ENCODE results near the gene SH3GL3.

DNA sequence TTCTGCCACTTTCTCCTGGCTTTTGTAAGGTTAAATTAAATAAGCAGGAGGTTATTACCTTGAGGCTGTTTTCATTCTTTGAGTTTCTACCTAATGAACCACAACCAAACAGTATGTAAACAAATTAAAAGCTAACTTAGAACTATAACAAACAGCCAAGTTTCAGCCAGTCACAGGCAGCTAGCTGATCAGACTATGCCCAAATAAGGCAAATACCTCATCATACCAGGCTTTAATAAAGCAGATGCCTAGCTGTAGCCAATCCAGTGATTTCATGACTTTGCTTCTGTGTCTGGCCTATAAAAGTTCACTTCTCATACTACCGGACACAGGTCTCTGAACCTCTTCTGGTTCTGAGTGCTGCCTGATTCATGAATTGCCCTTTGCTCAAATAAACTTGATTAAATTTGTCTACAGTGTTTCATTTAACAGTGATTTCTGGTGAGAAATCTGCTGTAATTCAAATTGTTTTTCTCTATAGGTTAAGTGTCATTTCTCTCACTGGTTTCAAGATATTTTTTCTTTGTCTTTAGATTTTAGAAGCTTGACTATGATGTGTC lies 24.2 kb downstream of the SH3GL3 start:
- no peak for TF ChIP-seq POLR2AphosphoS5 (IDR thresholded peaks at IDR 0.05; ENCODE audit: low read depth, low read length)
- TF ChIP-seq GLI4 (CRISPR knock-in tag; IDR thresholded peaks at IDR 0.05; ENCODE audit: borderline replicate concordance) = no peak
- TF ChIP-seq NR2C2 (CRISPR knock-in tag; IDR thresholded peaks at IDR 0.05; ENCODE audit: borderline replicate concordance) = no peak
- TF ChIP-seq E2F5 (CRISPR knock-in tag; conservative IDR thresholded peaks at IDR 0.05) = no peak
- no peak for TF ChIP-seq MYC (CRISPR knock-in tag; IDR thresholded peaks at IDR 0.05; ENCODE audit: borderline replicate concordance)
- no peak for TF ChIP-seq NRL (CRISPR knock-in tag; IDR thresholded peaks at IDR 0.05; ENCODE audit: borderline replicate concordance)
- TF ChIP-seq ATF3 (CRISPR knock-in tag; IDR thresholded peaks at IDR 0.05) = no peak
- TF ChIP-seq BRD4 (CRISPR knock-in tag; IDR thresholded peaks at IDR 0.05) = no peak
- TF ChIP-seq, protein P1, sequence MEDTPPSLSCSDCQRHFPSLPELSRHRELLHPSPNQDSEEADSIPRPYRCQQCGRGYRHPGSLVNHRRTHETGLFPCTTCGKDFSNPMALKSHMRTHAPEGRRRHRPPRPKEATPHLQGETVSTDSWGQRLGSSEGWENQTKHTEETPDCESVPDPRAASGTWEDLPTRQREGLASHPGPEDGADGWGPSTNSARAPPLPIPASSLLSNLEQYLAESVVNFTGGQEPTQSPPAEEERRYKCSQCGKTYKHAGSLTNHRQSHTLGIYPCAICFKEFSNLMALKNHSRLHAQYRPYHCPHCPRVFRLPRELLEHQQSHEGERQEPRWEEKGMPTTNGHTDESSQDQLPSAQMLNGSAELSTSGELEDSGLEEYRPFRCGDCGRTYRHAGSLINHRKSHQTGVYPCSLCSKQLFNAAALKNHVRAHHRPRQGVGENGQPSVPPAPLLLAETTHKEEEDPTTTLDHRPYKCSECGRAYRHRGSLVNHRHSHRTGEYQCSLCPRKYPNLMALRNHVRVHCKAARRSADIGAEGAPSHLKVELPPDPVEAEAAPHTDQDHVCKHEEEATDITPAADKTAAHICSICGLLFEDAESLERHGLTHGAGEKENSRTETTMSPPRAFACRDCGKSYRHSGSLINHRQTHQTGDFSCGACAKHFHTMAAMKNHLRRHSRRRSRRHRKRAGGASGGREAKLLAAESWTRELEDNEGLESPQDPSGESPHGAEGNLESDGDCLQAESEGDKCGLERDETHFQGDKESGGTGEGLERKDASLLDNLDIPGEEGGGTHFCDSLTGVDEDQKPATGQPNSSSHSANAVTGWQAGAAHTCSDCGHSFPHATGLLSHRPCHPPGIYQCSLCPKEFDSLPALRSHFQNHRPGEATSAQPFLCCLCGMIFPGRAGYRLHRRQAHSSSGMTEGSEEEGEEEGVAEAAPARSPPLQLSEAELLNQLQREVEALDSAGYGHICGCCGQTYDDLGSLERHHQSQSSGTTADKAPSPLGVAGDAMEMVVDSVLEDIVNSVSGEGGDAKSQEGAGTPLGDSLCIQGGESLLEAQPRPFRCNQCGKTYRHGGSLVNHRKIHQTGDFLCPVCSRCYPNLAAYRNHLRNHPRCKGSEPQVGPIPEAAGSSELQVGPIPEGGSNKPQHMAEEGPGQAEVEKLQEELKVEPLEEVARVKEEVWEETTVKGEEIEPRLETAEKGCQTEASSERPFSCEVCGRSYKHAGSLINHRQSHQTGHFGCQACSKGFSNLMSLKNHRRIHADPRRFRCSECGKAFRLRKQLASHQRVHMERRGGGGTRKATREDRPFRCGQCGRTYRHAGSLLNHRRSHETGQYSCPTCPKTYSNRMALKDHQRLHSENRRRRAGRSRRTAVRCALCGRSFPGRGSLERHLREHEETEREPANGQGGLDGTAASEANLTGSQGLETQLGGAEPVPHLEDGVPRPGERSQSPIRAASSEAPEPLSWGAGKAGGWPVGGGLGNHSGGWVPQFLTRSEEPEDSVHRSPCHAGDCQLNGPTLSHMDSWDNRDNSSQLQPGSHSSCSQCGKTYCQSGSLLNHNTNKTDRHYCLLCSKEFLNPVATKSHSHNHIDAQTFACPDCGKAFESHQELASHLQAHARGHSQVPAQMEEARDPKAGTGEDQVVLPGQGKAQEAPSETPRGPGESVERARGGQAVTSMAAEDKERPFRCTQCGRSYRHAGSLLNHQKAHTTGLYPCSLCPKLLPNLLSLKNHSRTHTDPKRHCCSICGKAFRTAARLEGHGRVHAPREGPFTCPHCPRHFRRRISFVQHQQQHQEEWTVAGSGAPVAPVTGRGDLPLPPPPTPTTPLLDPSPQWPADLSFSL (CRISPR knock-in tag; IDR thresholded peaks at IDR 0.05) = no peak
- no peak for TF ChIP-seq POLR2A (IDR thresholded peaks at IDR 0.05; ENCODE audit: insufficient read depth in 1 of 2, low read depth in 2 of 2, low read length in 2 of 2)
- TF ChIP-seq SP4 (CRISPR knock-in tag; IDR thresholded peaks at IDR 0.05) = no peak
- TF ChIP-seq ZNF616 (CRISPR knock-in tag; IDR thresholded peaks at IDR 0.05; ENCODE audit: low read depth) = no peak
- no peak for TF ChIP-seq CTCF (CRISPR knock-in tag; IDR thresholded peaks at IDR 0.05)
- no peak for TF ChIP-seq ZNF639 (CRISPR knock-in tag; conservative IDR thresholded peaks at IDR 0.05)

All from HepG2 (cell line).